Panc1 (cell line): ENCODE results near the gene WDR72. TPM values are rescaled to one million over a fixed set of nuclear protein-coding genes. Genes with fewer than 3 reads are reported as not detected.

ENCODE experiments used
- ATAC-seq: fragments of 200-7000 bp; cut with Tn5 transposase; 2 replicates; pipeline ENCODE4 v1.9.1; 2020; ENCODE audit warnings: mild to moderate bottlenecking, moderate library complexity
- BruUV-seq: library from RNA; stranded (reverse); fragments of 400-500 nt; replicated peaks from 2 replicates; lab custom pipeline; 2021; lab: Mats Ljungman, UMichigan
- CTCF ChIA-PET: fragments of 300-600 bp; sonication (Branson Sonifier 250); formaldehyde crosslinking; loops from one replicate; lab custom pipeline; 2022; ENCODE audit warnings: antibody characterized with exemption; lab: Charles Lee
- POLR2A ChIA-PET: fragments of 300-600 bp; sonication (Branson Sonifier 250); formaldehyde crosslinking; loops from one replicate; lab custom pipeline; 2022; ENCODE audit warnings: antibody characterized with exemption; lab: Charles Lee
- DNase-seq: peaks from one replicate; pipeline ENCODE4 v3.0.0-alpha.2; 2010; ENCODE audit warnings: low read depth, low spot score
- H3K27ac ChIP-seq: 2 replicates; pipeline ENCODE4 v1.5.1; 2011; ENCODE audit warnings: mild to moderate bottlenecking, low read length, inconsistent platforms
- H3K27me3 ChIP-seq: fragments of 200-500 bp; sonication (Bioruptor generic); 2 replicates; pipeline ENCODE4 v1.6.0; 2014; ENCODE audit warnings: low read length, inconsistent platforms; ENCODE audit not compliant: control insufficient read depth, insufficient read depth
- H3K36me3 ChIP-seq: fragments of 200-500 bp; sonication (Bioruptor generic); 2 replicates; pipeline ENCODE4 v1.5.1; 2014; ENCODE audit warnings: inconsistent platforms, mild to moderate bottlenecking, low read length, moderate library complexity; ENCODE audit not compliant: control insufficient read depth, insufficient read depth
- H3K4me1 ChIP-seq: 2 replicates; pipeline ENCODE4 v1.5.1; 2011; ENCODE audit warnings: inconsistent platforms, mild to moderate bottlenecking, low read length, moderate library complexity; ENCODE audit not compliant: control insufficient read depth, insufficient read depth
- H3K4me3 ChIP-seq, 2 experiments: 2 replicates each; pipeline ENCODE4 v1.5.1; 2011 to 2012; ENCODE audit warnings: low read depth in 2 of 2, low read length in 2 of 2, mild to moderate bottlenecking in 2 of 2, inconsistent platforms in 1 of 2, moderate library complexity in 1 of 2
- H3K9me3 ChIP-seq: fragments of 200-500 bp; sonication (Bioruptor generic); 2 replicates; pipeline ENCODE4 v1.5.1; 2014; ENCODE audit warnings: low read depth, mild to moderate bottlenecking, inconsistent platforms, low read length, moderate library complexity; ENCODE audit not compliant: control insufficient read depth, insufficient read depth
- CTCF ChIP-seq: fragments of 450-650 bp; IDR thresholded peaks from 2 replicates; pipeline ENCODE4 v1.5.1; 2017; ENCODE audit warnings: mild to moderate bottlenecking
- POLR2AphosphoS5 ChIP-seq: IDR thresholded peaks from 2 replicates; pipeline ENCODE4 v1.6.1; 2012; ENCODE audit warnings: mild to moderate bottlenecking, low read depth, low read length, moderate library complexity
- SIN3A ChIP-seq: IDR thresholded peaks from 2 replicates; pipeline ENCODE4 v1.6.1; 2012; ENCODE audit warnings: low read depth, mild to moderate bottlenecking, low read length, moderate library complexity, borderline replicate concordance; ENCODE audit not compliant: insufficient read depth
- TCF7L2 ChIP-seq: IDR thresholded peaks from 2 replicates; pipeline ENCODE4 v1.6.1; 2011; ENCODE audit warnings: mild to moderate bottlenecking, low read depth, low read length, inconsistent platforms
- in situ Hi-C: cut with HindIII; loops from 2 replicates; pipeline ENCODE4 v1.10.0; 2016; ENCODE audit warnings: low sequenced_read_pairs, low pct_unique_long_range_greater_than_20kb
- intact Hi-C: fragments of 100-400 bp; cut with micrococcal nuclease; formaldehyde crosslinking; loops from one replicate; pipeline ENCODE4 v1.10.0; 2022; ENCODE audit not compliant: unreplicated experiment
- total RNA-seq: library from RNA; stranded (reverse); gene quantifications from one replicate; pipeline ENCODE4 v1.2.1, GENCODE V29; 2021; ENCODE audit not compliant: unreplicated experiment
- TF ChIP-seq, protein P1 (sequence below), 2 experiments: IDR thresholded peaks; 2 replicates each; pipeline ENCODE4 v1.6.1; 2011 to 2012; ENCODE audit warnings: low read depth in 2 of 2, control low read depth in 1 of 2, low read length in 1 of 2, mild to moderate bottlenecking in 1 of 2, moderate library complexity in 1 of 2; ENCODE audit not compliant: insufficient read depth in 1 of 2

The WDR72 gene
- total RNA-seq, 1 experiment from 2014 or later, result 0.03 TPM

DNA sequence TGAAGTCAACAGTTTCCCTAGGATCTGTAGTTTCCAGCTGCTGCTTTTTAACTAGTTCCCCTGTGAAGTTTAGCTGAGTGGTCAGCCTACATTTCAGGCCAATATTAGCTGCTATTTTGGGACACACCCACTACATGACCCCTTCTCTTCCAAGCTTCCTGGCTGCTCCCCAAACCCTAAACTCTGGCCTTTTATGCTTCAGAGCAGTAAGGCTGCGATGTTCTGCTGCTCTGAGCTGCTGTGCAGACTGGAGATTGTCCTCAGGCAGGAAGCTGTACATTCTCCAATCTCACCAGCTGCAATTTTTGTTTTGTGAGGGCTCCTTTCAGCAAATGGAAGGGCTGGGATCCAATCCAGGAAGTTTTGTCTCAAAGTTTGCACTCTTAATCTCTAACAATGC is 48.0 kb upstream of the WDR72 start:
- Histone ChIP-seq H3K36me3 (no peaks in the 10 kb centered on the region), H3K4me1 (no peaks in the 10 kb centered on the region), H3K27me3 (no peaks in the 10 kb centered on the region), H3K4me3 (no peak overlapping the region), H3K9me3 (no peaks in the 10 kb centered on the region), H3K27ac (no peak overlapping the region)
- no TSS peak for BruUV-seq
- intact Hi-C loops, result loop anchor here (5.0 kb wide), 1 partner anchor 1360 kb away; no protein-coding TSS in a partner anchor
- no peak for TF ChIP-seq CTCF
- no peak for TF ChIP-seq TCF7L2
- TF ChIP-seq SIN3A, result no peak
- TF ChIP-seq, protein P1, sequence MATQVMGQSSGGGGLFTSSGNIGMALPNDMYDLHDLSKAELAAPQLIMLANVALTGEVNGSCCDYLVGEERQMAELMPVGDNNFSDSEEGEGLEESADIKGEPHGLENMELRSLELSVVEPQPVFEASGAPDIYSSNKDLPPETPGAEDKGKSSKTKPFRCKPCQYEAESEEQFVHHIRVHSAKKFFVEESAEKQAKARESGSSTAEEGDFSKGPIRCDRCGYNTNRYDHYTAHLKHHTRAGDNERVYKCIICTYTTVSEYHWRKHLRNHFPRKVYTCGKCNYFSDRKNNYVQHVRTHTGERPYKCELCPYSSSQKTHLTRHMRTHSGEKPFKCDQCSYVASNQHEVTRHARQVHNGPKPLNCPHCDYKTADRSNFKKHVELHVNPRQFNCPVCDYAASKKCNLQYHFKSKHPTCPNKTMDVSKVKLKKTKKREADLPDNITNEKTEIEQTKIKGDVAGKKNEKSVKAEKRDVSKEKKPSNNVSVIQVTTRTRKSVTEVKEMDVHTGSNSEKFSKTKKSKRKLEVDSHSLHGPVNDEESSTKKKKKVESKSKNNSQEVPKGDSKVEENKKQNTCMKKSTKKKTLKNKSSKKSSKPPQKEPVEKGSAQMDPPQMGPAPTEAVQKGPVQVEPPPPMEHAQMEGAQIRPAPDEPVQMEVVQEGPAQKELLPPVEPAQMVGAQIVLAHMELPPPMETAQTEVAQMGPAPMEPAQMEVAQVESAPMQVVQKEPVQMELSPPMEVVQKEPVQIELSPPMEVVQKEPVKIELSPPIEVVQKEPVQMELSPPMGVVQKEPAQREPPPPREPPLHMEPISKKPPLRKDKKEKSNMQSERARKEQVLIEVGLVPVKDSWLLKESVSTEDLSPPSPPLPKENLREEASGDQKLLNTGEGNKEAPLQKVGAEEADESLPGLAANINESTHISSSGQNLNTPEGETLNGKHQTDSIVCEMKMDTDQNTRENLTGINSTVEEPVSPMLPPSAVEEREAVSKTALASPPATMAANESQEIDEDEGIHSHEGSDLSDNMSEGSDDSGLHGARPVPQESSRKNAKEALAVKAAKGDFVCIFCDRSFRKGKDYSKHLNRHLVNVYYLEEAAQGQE (IDR thresholded peaks at IDR 0.05; ENCODE audit: insufficient read depth in 1 of 2, low read depth in 2 of 2, low read length in 1 of 2), result no peak
- TF ChIP-seq POLR2AphosphoS5, result no peak
- CTCF ChIA-PET, result interaction anchor here (0.5 kb wide), 1 partner anchor 15 kb away, joined by 3 read pairs; no protein-coding TSS in a partner anchor
- in situ Hi-C loops, result no loop called here
- DNase-seq, result no peak
- no peak for ATAC-seq
- POLR2A ChIA-PET, result no interaction called here

- no peaks in the 10 kb centered on the region for H3K36me3 ChIP-seq
- no peak overlapping the region for H3K4me3 ChIP-seq
- no peaks in the 10 kb centered on the region for H3K9me3 ChIP-seq
- TF ChIP-seq SIN3A, result no peak
- no peak for TF ChIP-seq TCF7L2
- TF ChIP-seq CTCF, result no peak
- no peak for TF ChIP-seq POLR2AphosphoS5
- TF ChIP-seq, protein P1 (IDR thresholded peaks at IDR 0.05; ENCODE audit: insufficient read depth in 1 of 2, low read depth in 2 of 2, low read length in 1 of 2), result no peak
- no peak for DNase-seq
- BruUV-seq, result no TSS peak
- intact Hi-C loops, result no loop called here
- no peak for ATAC-seq
- no peak overlapping the region for H3K27ac ChIP-seq
- POLR2A ChIA-PET, result no interaction called here
- in situ Hi-C loops, result no loop called here
- H3K27me3 ChIP-seq, result no peaks in the 10 kb centered on the region
- no peaks in the 10 kb centered on the region for H3K4me1 ChIP-seq
- CTCF ChIA-PET, result no interaction called here
These were observed 43.2 kb upstream of the WDR72 start for GRCh38 chr15:53802672-53803071.
